Ovary (tissue), 3 donors: ENCODE measurements around the gene CCDC27.

Source experiments
- POLR2A ChIP-seq: fragments of 450-650 bp; IDR thresholded peaks from one replicate; pipeline ENCODE4 v1.6.1; 2017; ENCODE audit warnings: antibody characterized with exemption, mild to moderate bottlenecking, moderate library complexity
- TF ChIP-seq, protein P1 (sequence below), 3 donors: fragments of 450-650 bp in 2 of 3; fragments of 200-600 bp in 1 of 3; IDR thresholded peaks; one replicate each; pipeline versions ENCODE4 v1.5.1 to v1.8.0; 2016 to 2022; ENCODE audit warnings: antibody characterized with exemption in 3 of 3, mild to moderate bottlenecking in 1 of 3
- donor health status: DM: no; HTN: no; CAD: no.

DNA sequence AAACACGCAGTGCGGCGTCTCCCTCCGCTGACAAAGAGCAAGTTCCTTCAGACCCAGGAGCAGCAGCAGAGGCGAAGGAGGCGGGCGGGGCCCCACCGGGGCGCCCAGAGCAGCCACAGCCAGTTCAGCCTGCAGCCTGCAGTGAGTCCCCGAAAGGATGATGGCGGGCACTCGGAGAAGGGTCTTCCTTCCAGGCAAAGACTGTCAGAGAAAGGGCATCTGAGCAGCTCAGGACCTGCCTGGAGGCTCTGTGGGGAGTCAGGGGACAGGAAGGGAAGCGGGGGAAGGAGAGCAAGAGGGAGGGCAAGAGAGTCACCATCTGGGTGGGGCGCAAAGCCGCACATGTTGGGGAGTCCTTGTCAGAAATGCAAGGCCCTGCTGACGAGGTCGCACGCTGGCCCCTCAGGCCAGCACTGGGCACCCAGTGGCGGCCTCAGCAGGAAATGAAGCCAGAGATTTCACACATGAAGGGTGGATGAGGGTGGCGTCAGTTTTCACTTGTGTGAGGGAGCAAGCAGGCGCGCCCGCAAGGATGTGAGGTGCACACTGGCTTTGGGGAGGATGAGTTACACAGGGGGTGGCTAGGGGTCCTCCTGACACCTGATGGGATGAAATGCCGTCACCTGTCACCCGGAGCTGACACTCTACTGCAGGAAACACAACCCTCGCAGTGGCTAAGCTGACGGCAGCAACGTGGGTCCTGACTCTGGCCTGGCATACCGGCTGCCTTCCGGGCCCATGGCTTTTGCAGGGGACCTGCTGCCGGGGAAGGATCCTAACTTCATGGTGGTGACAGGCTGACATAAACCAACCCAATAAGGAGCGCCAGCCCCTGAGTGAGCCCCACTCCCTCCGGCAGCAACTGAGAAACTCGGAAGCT, 37.4 kb downstream of the CCDC27 start:
- TF ChIP-seq, protein P1, sequence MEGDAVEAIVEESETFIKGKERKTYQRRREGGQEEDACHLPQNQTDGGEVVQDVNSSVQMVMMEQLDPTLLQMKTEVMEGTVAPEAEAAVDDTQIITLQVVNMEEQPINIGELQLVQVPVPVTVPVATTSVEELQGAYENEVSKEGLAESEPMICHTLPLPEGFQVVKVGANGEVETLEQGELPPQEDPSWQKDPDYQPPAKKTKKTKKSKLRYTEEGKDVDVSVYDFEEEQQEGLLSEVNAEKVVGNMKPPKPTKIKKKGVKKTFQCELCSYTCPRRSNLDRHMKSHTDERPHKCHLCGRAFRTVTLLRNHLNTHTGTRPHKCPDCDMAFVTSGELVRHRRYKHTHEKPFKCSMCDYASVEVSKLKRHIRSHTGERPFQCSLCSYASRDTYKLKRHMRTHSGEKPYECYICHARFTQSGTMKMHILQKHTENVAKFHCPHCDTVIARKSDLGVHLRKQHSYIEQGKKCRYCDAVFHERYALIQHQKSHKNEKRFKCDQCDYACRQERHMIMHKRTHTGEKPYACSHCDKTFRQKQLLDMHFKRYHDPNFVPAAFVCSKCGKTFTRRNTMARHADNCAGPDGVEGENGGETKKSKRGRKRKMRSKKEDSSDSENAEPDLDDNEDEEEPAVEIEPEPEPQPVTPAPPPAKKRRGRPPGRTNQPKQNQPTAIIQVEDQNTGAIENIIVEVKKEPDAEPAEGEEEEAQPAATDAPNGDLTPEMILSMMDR (IDR thresholded peaks at IDR 0.05), result no peak
- TF ChIP-seq POLR2A, result no peak
